ENCODE data around the gene CAPN7. TPM values are rescaled to one million over a fixed set of nuclear protein-coding genes. Genes with fewer than 3 reads are reported as not detected.

Gene CAPN7
- total RNA-seq, 4 donors from 2014 or later = 37.5 to 88.4 (median 59.5) TPM

DNA sequence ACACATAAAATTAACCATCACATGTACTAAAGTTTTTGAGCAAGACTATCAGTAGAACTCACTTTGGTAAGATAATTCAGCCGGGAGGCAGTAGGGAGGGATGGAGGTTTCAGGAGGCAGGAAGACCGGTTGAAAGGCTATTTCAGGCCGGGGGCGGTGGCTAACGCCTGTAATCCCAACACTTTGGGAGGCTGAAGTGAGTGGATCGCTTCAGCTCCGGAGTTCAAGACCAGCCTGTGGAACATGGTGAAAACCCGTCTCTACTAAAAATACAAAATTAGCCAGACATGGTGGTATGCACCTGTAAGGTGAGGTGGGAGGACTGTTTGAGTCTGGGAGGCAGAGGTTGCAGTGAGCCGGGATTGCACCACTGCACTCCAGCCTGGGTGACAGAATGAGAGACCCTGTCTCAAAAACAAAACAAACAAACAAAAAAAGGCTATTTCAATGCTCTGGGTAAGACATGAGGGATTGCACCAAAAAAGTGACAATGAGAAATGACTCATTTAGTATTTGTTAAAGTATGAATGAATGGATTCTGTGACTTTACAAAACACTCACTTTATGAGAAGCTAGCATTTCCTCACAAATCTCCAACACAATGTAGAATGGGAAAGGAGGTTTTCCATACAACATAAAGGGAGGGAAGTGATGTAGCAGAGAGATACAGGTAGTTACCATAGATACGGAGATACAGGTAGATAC, 82.4 kb downstream of the CAPN7 start:
- Histone ChIP-seq H3K4me3 (no peak overlapping the region), H3K9me3 (no peaks in the 10 kb centered on the region), H3K27me3 (no peaks in the 10 kb centered on the region), H3K36me3 (no peaks in the 10 kb centered on the region), H3K4me1 (peaks cover 0 to 61% (median 20%) of the 10 kb centered on the region in 3 donors), H3K27ac (peak overlapping the region in 3 of 4 donors; percentile 42 to 63 (median 49))
- WGBS, 2 donors (ENCODE audit: low coverage in 1 of 2) = 90 to 95% methylated on average over 2 to 6 of the region's 10 CpGs
- TF ChIP-seq EP300 (IDR thresholded peaks at IDR 0.05) (no peak), POLR2A (IDR thresholded peaks at IDR 0.05) (no peak), POLR2AphosphoS5 (IDR thresholded peaks at IDR 0.05) (no peak)
- TF ChIP-seq, protein P1, sequence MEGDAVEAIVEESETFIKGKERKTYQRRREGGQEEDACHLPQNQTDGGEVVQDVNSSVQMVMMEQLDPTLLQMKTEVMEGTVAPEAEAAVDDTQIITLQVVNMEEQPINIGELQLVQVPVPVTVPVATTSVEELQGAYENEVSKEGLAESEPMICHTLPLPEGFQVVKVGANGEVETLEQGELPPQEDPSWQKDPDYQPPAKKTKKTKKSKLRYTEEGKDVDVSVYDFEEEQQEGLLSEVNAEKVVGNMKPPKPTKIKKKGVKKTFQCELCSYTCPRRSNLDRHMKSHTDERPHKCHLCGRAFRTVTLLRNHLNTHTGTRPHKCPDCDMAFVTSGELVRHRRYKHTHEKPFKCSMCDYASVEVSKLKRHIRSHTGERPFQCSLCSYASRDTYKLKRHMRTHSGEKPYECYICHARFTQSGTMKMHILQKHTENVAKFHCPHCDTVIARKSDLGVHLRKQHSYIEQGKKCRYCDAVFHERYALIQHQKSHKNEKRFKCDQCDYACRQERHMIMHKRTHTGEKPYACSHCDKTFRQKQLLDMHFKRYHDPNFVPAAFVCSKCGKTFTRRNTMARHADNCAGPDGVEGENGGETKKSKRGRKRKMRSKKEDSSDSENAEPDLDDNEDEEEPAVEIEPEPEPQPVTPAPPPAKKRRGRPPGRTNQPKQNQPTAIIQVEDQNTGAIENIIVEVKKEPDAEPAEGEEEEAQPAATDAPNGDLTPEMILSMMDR (IDR thresholded peaks at IDR 0.05) = no peak
- ATAC-seq = no peak

DNA sequence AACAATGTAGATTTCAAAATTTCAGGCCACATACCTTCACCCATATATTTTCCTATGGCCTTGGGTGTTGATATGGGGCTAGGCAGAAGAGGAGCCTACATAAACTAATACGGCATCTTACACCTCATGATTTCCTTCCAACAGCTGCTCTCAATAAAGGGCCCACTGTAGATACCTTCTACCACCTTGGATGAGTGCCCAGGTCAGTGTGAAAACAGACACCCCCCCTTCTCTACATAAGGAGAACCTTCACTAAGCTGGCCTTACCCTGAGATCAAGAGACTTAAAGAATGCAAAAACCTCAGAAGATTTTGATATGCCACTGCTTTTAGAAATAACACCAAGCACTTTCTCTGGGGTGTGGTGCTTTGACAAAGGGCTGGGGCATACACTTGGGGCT, 83.6 kb downstream of the CAPN7 start:
- H3K27ac ChIP-seq = peak overlapping the region in 1 of 4 donors; percentile 63
- 91 to 100% methylated on average over 1 of the region's 1 CpG for WGBS, 2 donors (ENCODE audit: low coverage in 1 of 2)
- TF ChIP-seq POLR2AphosphoS5 (IDR thresholded peaks at IDR 0.05) (no peak), POLR2A (IDR thresholded peaks at IDR 0.05) (no peak), EP300 (IDR thresholded peaks at IDR 0.05) (no peak)
- TF ChIP-seq, protein P1 (IDR thresholded peaks at IDR 0.05) = no peak
- no peak overlapping the region for H3K4me3 ChIP-seq
- no peak for ATAC-seq
- peaks cover 0 to 59% (median 18%) of the 10 kb centered on the region in 3 donors for H3K4me1 ChIP-seq
- no peaks in the 10 kb centered on the region for H3K36me3 ChIP-seq
- no peaks in the 10 kb centered on the region for H3K9me3 ChIP-seq
- H3K27me3 ChIP-seq = no peaks in the 10 kb centered on the region

DNA sequence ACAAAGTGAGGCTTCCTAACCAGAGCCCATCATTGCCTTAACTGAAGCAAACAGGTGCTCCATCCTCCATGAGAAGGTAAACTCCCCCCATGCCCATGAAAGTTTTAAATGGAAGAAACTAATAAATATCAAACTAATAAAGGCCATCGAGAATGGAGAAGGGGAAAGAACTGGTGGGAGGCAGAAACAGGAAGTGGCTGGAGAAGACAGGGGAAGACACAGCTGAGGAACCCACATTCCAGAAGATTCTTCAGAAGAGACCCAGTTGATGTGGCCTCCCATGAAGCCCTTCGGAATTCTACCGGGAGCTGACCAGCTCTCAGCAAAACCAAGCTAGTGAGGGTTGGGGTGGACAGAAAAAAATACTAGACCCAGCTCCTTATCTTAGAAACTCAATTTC, 84.7 kb downstream of the CAPN7 start:
- TF ChIP-seq, protein P1 (IDR thresholded peaks at IDR 0.05) = no peak
- TF ChIP-seq EP300 (IDR thresholded peaks at IDR 0.05) (no peak), POLR2A (IDR thresholded peaks at IDR 0.05) (no peak), POLR2AphosphoS5 (IDR thresholded peaks at IDR 0.05) (no peak)

DNA sequence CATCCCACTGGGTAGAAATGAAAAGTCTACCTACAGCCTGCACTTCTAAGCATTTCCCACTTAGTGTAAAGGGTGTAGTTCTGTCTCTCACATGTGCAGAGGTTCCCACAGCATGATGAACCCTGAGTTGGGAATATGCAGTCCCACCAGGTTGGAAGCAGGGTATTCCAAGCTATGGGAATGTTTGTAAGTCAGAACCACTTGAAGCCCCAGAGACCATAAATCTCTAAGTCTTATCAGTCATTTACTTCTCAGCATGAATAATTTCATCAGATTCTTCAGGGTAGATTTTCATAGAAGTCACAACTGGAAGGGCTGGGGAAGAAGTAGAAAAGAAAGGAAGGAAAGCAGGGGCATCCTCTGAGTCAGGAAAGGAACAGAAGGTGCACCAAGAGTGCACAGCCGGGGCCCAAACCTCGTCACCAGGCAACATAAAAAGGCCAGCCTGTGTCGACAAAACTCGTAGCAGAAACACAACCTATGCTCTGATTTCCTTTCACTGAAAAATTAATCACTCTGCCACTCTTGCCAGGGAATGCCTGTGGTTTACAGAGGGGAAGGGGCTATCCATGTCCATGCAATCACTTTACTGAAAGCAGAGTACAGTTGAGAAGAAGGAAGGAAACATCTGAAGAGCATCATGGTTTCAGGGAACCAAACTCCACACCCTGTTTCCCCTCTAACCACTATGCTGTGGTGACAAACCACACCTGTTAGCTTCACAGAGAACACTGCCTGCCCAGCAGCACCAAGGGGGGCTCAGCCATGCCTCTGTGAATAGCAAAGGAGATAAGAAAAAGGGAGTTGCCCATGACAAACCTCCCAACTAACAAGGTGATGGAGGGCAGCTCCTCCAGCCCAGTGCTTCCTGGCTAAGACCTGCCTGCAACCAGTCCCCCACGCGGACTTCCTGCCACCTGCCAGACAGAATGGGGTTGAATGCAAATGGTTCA, 85.8 kb downstream of the CAPN7 start:
- TF ChIP-seq POLR2AphosphoS5 (IDR thresholded peaks at IDR 0.05) (no peak), POLR2A (IDR thresholded peaks at IDR 0.05) (no peak), EP300 (IDR thresholded peaks at IDR 0.05) (no peak)
- TF ChIP-seq, protein P1 (IDR thresholded peaks at IDR 0.05) = no peak
- Histone ChIP-seq H3K27ac (peak overlapping the region in 3 of 4 donors; percentile 57 to 77 (median 76)), H3K27me3 (no peaks in the 10 kb centered on the region), H3K36me3 (no peaks in the 10 kb centered on the region), H3K4me3 (no peak overlapping the region), H3K9me3 (no peaks in the 10 kb centered on the region), H3K4me1 (peaks cover 0 to 72% (median 27%) of the 10 kb centered on the region in 3 donors)
- ATAC-seq = no peak
- WGBS, 2 donors (ENCODE audit: low coverage in 1 of 2) = 45 to 57% methylated on average over 2 to 4 of the region's 6 CpGs

More for the DNA sequence above, 84.7 kb downstream of the CAPN7 start:
- Histone ChIP-seq H3K27me3 (no peaks in the 10 kb centered on the region), H3K4me3 (no peak overlapping the region), H3K27ac (peak overlapping the region in 2 of 4 donors; percentile 52 to 76), H3K9me3 (no peaks in the 10 kb centered on the region), H3K36me3 (no peaks in the 10 kb centered on the region), H3K4me1 (peaks cover 0 to 67% (median 23%) of the 10 kb centered on the region in 3 donors)
- 79% methylated on average over 3 of the region's 3 CpGs; no CpG with 5 or more reads in 1 of the 2 donors for WGBS, 2 donors (ENCODE audit: low coverage in 1 of 2)
- ATAC-seq = no peak

Measured in gastroesophageal sphincter (tissue), 4 donors.